Mucosa of descending colon (tissue), 3 donors: ENCODE measurements around the gene GALP. TPM values are rescaled to one million over a fixed set of nuclear protein-coding genes. Genes with fewer than 3 reads are reported as not detected.
A peak's percentile ranks its signal among the peaks of the same experiment; 100 is the strongest.
"Not testable (repeated sequence)": the region's sequence is repeated elsewhere in the genome, so short reads cannot be mapped to it uniquely, and the experiment has no call there.

ENCODE experiments used
- ATAC-seq: fragments of 200-7000 bp; cut with Tn5 transposase; one replicate; pipeline ENCODE4 v1.9.1; 2020; ENCODE audit warnings: mild to moderate bottlenecking, moderate library complexity
- DNase-seq, 3 donors: peaks; one replicate each; pipeline ENCODE4 v3.0.0-alpha.2; 2020
- H3K36me3 ChIP-seq: fragments of 200-600 bp; one replicate; pipeline ENCODE4 v1.8.0; 2021; ENCODE audit warnings: low read depth, mild to moderate bottlenecking
- H3K4me1 ChIP-seq: fragments of 200-600 bp; one replicate; pipeline ENCODE4 v1.8.0; 2021; ENCODE audit warnings: low read depth, mild to moderate bottlenecking
- H3K4me3 ChIP-seq: fragments of 200-600 bp; one replicate; pipeline ENCODE4 v1.8.0; 2021; ENCODE audit warnings: mild to moderate bottlenecking
- H3K9me3 ChIP-seq: fragments of 200-600 bp; one replicate; pipeline ENCODE4 v1.8.0; 2021; ENCODE audit warnings: mild to moderate bottlenecking
- intact Hi-C, 2 donors: fragments of 100-400 bp; cut with DNase I in 1 of 2; cut with micrococcal nuclease in 1 of 2; formaldehyde crosslinking; loops; one replicate each; pipeline versions ENCODE4 v1.11.0 to v1.11.1; 2022; cut with DNase I, micrococcal nuclease
- long read RNA-seq, 2 donors: library from polyadenylated mRNA; unstranded; transcript quantifications; one replicate each; pipeline ENCODE4 v2.0.0, GENCODE V29; 2019 to 2021
- total RNA-seq, 3 donors: library from RNA; stranded (reverse); fragmentation: NEBNext Ultra II Directional in 2 of 3; extraction: Animal tissue kit (Norgen Biotek cat#: 25700) in 2 of 3; gene quantifications; one replicate each; pipeline versions ENCODE4 v1.2.1 to v1.2.4, GENCODE V29; 2021 to 2023
- TF ChIP-seq, protein P1 (sequence below): fragments of 200-600 bp; IDR thresholded peaks from one replicate; pipeline ENCODE4 v1.8.0; 2022; ENCODE audit warnings: antibody characterized with exemption, mild to moderate bottlenecking
- donor health status: DM: no; HTN: no; CAD: no; lungs with moderate emphysema.
- donor health status: DM: no; HTN: no; CAD: no.
- donor health status: DM: no; HTN: yes; CAD: no.

The GALP gene
- total RNA-seq = not detected
- long read RNA-seq, donor 1 = 0 reads
- long read RNA-seq, donor 2 = 0 reads

DNA sequence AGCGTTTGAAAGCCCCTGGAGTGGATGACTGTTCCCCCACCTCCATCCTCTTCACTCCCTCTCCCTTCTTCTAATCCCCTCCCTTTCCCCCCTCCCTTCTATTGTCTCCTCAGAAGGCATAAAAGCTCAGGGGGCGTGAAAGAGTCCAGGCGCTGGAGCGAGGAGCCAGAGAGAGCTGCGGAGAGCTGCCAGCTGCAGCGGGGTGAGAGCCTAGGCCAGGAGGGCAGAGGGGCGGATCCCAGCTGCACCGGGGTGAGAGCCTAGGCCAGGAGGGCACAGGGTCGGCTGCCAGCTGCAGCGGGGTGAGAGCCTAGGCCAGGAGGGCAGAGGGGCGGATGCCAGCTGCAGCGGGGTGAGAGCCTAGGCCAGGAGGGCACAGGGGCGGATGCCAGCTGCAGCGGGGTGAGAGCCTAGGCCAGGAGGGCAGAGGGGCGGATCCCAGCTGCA is at the start of gene GALP:
GALP (plus strand) TSS at position 148 of the 447 bp plus-strand sequence. CDS start 1,101 bp downstream, outside the sequence.
- not testable (repeated sequence) for ATAC-seq, DNase-seq, H3K4me3 ChIP-seq, H3K9me3 ChIP-seq, H3K36me3 ChIP-seq, H3K4me1 ChIP-seq
- intact Hi-C loops = loop anchor here in 1 of 2 donors (10.0 kb wide), 1 partner anchor 101 kb away; no protein-coding TSS in a partner anchor

DNA sequence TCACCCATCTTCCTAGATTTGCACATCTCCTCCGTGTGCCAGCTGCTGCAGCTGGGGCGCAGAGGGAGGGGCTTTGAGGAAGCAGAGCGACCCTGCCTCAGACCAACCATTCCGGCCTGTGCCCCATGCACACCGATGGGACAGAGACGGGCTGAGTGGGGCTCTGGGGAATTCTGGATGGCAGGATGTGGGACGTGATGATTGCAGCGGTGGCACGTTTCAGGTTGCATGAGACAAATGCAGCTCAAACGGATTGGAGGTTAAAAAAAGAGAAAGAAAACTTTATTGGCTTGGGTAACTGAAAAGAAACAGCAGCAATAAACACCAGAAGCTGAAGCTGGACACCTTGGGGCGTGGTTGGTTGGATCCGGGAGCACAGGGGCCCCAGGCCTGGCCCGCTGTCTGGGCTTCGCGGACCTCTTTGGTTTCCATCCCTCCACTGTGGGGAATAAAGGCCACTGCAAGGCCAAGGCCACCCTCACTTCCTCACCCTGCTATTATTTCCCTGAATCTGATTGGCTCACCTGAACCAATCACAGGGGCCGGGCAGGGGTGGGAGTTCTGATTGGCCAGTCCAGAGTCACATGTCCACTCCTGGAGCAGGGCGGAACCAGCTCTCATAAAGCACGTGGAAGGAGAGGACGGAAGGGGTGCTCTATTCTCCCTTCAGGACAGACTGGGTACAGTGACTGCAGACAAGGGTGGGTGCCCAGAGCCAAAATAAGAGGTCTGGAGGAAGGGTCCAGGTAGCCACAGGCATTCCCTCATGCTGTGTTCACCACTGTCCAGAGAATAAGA is 48.6 kb upstream of the GALP start:
- ATAC-seq (peak; percentile 69), DNase-seq (no peak)
- intact Hi-C loops = no loop called here
- H3K4me3 ChIP-seq = no peak overlapping the region
- peaks cover 23% of the 10 kb centered on the region for H3K4me1 ChIP-seq
- no peaks in the 10 kb centered on the region for H3K36me3 ChIP-seq
- H3K9me3 ChIP-seq = no peaks in the 10 kb centered on the region
- TF ChIP-seq, protein P1, sequence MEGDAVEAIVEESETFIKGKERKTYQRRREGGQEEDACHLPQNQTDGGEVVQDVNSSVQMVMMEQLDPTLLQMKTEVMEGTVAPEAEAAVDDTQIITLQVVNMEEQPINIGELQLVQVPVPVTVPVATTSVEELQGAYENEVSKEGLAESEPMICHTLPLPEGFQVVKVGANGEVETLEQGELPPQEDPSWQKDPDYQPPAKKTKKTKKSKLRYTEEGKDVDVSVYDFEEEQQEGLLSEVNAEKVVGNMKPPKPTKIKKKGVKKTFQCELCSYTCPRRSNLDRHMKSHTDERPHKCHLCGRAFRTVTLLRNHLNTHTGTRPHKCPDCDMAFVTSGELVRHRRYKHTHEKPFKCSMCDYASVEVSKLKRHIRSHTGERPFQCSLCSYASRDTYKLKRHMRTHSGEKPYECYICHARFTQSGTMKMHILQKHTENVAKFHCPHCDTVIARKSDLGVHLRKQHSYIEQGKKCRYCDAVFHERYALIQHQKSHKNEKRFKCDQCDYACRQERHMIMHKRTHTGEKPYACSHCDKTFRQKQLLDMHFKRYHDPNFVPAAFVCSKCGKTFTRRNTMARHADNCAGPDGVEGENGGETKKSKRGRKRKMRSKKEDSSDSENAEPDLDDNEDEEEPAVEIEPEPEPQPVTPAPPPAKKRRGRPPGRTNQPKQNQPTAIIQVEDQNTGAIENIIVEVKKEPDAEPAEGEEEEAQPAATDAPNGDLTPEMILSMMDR = no peak

DNA sequence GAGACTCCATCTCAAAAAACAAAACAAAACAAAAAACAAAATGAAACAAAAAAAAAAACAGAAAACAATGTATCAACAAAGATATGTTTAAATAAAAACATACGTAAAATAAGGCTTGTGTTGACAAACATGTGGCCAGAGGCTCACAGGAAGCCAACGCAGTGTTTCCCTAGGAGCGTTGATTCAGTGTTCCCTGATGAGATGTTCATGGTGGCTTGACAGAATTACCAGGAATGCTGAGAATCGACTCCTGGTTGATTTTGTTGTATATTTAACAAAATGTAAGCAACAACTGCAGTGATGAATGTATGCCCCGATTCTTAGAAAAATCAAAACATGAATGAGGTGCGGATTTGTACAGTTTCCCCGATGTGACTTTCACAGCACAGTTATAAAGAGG is 45.8 kb upstream of the GALP start:
- Histone ChIP-seq H3K4me3 (no peak overlapping the region), H3K4me1 (peaks cover 23% of the 10 kb centered on the region), H3K9me3 (no peaks in the 10 kb centered on the region), H3K36me3 (no peaks in the 10 kb centered on the region)
- intact Hi-C loops = no loop called here
- ATAC-seq (no peak), DNase-seq (no peak)
- TF ChIP-seq, protein P1 = no peak

DNA sequence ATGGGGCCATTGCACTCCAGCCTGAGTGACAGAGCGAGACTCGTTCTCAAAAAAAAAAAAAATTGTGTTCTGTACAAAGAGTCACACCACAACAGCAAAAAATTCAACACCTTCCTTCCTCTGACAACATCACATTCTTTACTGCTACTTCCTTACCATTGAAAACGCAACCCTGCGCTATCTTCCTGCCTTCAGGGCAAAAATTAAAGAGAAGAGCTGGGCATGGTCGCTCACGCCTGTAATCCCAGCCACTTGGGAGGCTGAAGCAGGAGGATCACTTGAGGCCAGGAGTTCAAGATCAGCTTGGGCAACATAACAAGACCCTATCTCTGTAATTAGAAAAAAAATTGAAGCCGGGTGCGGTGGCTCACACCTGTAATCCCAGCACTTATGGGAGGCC is 44.2 kb upstream of the GALP start:
- Histone ChIP-seq H3K9me3 (no peaks in the 10 kb centered on the region), H3K36me3 (no peaks in the 10 kb centered on the region), H3K4me1 (peaks cover 13% of the 10 kb centered on the region), H3K4me3 (no peak overlapping the region)
- DNase-seq (no peak), ATAC-seq (no peak)
- TF ChIP-seq, protein P1 = no peak
- intact Hi-C loops = no loop called here

DNA sequence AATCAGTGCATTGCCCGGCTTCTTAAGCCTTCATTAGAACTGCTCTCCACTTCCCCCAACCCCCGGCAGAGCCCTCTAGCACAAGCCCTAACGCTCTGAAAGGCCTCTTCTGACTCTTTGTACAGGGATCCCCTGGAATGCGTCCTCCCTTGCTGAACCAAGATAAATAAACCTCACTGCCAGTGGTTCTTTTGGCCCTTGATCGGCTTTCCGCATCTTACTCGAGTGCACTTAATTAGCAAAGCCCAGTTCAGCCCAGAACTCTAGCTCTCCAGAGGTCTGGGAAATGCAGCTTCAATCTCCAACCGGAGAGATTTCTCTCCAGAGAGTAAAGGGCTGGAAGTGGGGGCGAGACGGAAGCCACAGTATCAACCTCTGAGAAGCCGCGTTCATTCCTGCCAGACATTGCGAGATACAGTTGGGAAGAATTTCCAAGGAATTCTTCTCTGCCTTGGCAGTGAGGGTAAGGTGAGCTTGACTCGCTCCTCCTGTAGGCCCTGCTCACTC is 43.4 kb upstream of the GALP start:
- Histone ChIP-seq H3K4me1 (peaks cover 9% of the 10 kb centered on the region), H3K36me3 (no peaks in the 10 kb centered on the region), H3K9me3 (no peaks in the 10 kb centered on the region), H3K4me3 (no peak overlapping the region)
- intact Hi-C loops = no loop called here
- TF ChIP-seq, protein P1 = no peak
- no peak for DNase-seq
- no peak for ATAC-seq
